ENCODE results near the gene G6PC1.
"Not testable (repeated sequence)": the region's sequence is repeated elsewhere in the genome, so short reads cannot be mapped to it uniquely, and the experiment has no call there.

Gene G6PC1

DNA sequence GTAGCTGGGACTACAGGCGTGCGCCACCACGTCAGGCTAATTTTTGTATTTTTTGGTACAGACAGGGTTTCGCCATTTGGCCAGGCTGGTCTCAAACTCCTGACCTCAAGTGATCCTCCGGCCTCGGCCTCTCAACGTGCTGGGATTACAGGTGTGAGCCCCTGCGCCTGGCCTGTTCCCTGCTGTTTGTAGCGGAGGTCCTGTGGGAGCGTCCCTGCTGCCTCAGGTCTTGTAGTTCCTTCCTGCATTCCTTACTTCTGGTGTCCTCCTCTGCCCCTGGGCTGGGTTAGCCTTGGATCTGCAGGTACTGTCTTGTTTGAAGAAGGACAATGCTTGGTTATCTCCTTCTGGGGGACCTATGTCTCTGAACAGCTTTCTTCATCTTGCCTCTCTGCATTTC is 23.6 kb upstream of the G6PC1 start:
- no CpG with 5 or more reads among the region's 10 CpGs for WGBS (ENCODE audit: insufficient coverage, insufficient read length)
- H3K36me3 ChIP-seq (ENCODE audit: control insufficient read depth, insufficient read depth, low read length), result no peaks in the 10 kb centered on the region
- H3K27me3 ChIP-seq (ENCODE audit: control insufficient read depth, insufficient read depth, low read length), result 0 out of 2 replicates have a peak, but pooled peaks cover 1% of the 10 kb centered on the region
- no peak overlapping the region for H3K4me3 ChIP-seq (ENCODE audit: low read length)
- H3K27ac ChIP-seq (ENCODE audit: low read length), result no peak overlapping the region
- H3K9me3 ChIP-seq (ENCODE audit: control insufficient read depth, insufficient read depth, low read length), result no peaks in the 10 kb centered on the region
- peaks cover 3% of the 10 kb centered on the region; the same call in 1 of the 2 replicates for H3K4me1 ChIP-seq (ENCODE audit: control insufficient read depth, insufficient read depth, low read length)
- no peak for DNase-seq (ENCODE audit: low read depth, low spot score)

DNA sequence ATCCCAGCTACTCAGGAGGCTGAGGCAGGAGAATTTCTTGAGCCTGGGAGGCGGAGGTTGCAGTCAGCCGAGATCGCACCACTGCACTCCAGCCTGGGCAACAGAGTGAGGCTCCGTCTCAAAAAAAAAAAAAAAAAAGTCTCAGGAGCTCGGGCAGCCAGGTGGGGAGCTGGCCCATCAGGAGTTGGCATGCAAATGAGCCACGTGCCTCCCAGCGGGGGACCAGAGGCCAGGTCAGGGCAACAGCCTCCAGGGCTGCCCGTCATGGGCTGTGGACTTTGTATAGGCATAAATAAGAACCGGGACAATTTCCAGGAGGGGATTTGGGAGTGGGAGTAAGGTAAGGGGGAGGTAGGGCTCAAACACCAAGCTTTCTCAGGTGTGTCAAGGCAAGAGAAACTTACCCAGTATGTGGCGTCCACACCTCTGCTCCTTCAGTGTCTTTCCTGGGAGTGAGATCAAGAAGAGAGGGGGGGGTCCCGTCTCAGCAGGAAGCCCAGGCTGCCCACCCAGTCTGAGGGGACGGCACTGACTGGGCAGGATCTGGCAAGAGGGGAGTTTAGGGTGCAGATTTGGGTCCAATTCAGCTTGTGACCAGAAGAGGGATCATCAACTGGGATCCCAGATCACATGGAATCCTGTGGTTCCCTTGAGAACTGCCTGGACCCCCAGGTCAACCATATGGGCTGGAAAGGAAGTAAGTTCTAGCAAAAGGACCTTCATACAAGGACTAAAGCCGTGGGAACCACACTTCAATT is 22.3 kb upstream of the G6PC1 start:
- peaks cover 3% of the 10 kb centered on the region; the same call in 1 of the 2 replicates for H3K4me1 ChIP-seq (ENCODE audit: control insufficient read depth, insufficient read depth, low read length)
- H3K27me3 ChIP-seq (ENCODE audit: control insufficient read depth, insufficient read depth, low read length), result 0 out of 2 replicates have a peak, but pooled peaks cover 1% of the 10 kb centered on the region
- no peaks in the 10 kb centered on the region for H3K36me3 ChIP-seq (ENCODE audit: control insufficient read depth, insufficient read depth, low read length)
- WGBS (ENCODE audit: insufficient coverage, insufficient read length), result no CpG with 5 or more reads among the region's 13 CpGs
- no peak overlapping the region for H3K4me3 ChIP-seq (ENCODE audit: low read length)
- no peaks in the 10 kb centered on the region for H3K9me3 ChIP-seq (ENCODE audit: control insufficient read depth, insufficient read depth, low read length)
- H3K27ac ChIP-seq (ENCODE audit: low read length), result no peak overlapping the region
- no peak for DNase-seq (ENCODE audit: low read depth, low spot score)

DNA sequence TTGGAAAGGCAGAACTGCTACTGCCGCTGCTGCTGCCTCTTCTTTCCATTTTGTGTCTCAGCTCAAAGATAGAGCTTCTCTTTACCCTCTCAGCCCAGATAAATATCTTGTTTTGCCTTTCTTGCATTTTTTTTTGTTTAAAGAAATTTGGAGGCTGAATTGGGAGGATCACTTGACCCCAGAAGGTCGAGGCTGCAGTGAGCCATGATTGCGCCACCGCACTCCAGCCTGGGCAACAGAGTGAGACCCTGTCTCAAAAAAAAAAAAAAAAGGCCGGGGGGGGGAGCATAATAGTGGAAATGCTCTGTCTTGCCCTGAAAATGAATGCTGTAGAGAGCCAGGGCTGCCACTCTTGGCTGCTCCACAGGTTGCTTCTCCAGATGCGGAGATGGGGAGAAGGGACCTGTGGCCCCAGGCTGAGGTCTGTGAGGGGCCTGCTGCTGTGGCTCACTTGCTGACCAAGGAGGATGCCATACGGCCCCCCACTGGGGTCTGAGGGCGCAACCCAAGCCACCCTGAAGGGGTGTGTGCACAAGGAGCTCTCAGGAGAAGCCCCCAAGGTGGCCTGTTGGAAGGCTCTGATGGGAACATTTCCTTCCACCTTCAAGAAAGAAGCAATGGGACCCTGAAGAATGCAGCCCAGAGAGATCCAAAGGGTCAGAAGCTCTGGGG is 21.5 kb upstream of the G6PC1 start:
- no peak overlapping the region for H3K4me3 ChIP-seq (ENCODE audit: low read length)
- H3K36me3 ChIP-seq (ENCODE audit: control insufficient read depth, insufficient read depth, low read length), result no peaks in the 10 kb centered on the region
- 0 out of 2 replicates have a peak, but pooled peaks cover 1% of the 10 kb centered on the region for H3K27me3 ChIP-seq (ENCODE audit: control insufficient read depth, insufficient read depth, low read length)
- WGBS (ENCODE audit: insufficient coverage, insufficient read length), result no CpG with 5 or more reads among the region's 8 CpGs
- peaks cover 3% of the 10 kb centered on the region; the same call in 1 of the 2 replicates for H3K4me1 ChIP-seq (ENCODE audit: control insufficient read depth, insufficient read depth, low read length)
- no peak overlapping the region for H3K27ac ChIP-seq (ENCODE audit: low read length)
- H3K9me3 ChIP-seq (ENCODE audit: control insufficient read depth, insufficient read depth, low read length), result no peaks in the 10 kb centered on the region
- DNase-seq (ENCODE audit: low read depth, low spot score), result no peak

DNA sequence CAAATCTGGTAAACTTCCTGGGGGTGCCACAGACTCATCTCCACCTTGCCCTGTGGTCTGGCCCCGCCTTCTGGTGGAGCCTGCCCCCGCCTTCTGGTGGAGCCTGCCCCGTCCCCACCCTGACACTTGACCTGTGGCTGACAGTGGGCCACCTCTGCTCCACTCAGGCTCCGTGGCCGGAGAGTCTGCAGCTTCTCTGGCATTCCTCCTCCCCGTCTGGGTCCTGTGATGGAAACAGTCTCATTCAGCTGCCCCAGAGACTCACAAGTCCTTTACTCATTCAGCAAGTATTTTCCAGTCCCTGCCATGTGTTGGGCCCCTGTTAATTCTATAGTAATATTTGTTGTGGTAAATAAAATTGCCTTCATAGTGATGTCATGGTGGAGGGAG is 21.0 kb upstream of the G6PC1 start:
- Histone ChIP-seq H3K27ac (ENCODE audit: low read length) (no peak overlapping the region), H3K4me3 (ENCODE audit: low read length) (no peak overlapping the region), H3K36me3 (ENCODE audit: control insufficient read depth, insufficient read depth, low read length) (no peaks in the 10 kb centered on the region), H3K27me3 (ENCODE audit: control insufficient read depth, insufficient read depth, low read length) (0 out of 2 replicates have a peak, but pooled peaks cover 1% of the 10 kb centered on the region), H3K4me1 (ENCODE audit: control insufficient read depth, insufficient read depth, low read length) (peaks cover 3% of the 10 kb centered on the region; the same call in 1 of the 2 replicates), H3K9me3 (ENCODE audit: control insufficient read depth, insufficient read depth, low read length) (no peaks in the 10 kb centered on the region)
- DNase-seq (ENCODE audit: low read depth, low spot score), result no peak
- WGBS (ENCODE audit: insufficient coverage, insufficient read length), result no CpG with 5 or more reads among the region's 6 CpGs

DNA sequence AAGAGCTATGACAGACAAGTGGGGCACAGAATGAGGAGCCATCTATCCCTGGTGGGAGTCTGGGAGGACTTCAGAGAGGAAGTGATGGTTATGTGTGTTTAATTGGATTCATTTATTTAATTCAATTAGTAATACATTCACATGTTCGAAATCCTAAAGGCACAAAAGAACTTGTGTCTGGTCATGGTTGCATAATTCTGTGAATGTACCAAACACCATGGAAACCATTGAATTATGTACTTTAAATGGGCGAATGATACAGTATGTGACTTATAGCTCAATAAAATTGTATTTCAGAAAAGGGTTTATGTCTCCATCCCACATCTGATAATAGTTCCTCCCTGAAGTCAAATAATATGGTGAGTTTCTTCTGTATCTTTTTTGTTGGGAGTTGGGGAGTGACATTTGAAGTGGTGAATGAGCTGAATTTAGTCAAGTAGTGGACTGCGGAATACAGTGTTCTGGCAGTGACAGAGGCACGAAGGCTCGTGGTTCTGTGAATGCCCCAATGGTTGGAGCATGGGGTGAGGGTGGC is 19.8 kb upstream of the G6PC1 start:
- Histone ChIP-seq H3K36me3 (ENCODE audit: control insufficient read depth, insufficient read depth, low read length) (no peaks in the 10 kb centered on the region), H3K4me1 (ENCODE audit: control insufficient read depth, insufficient read depth, low read length) (peaks cover 3% of the 10 kb centered on the region; the same call in 1 of the 2 replicates), H3K9me3 (ENCODE audit: control insufficient read depth, insufficient read depth, low read length) (no peaks in the 10 kb centered on the region), H3K27ac (ENCODE audit: low read length) (no peak overlapping the region), H3K4me3 (ENCODE audit: low read length) (no peak overlapping the region), H3K27me3 (ENCODE audit: control insufficient read depth, insufficient read depth, low read length) (0 out of 2 replicates have a peak, but pooled peaks cover 1% of the 10 kb centered on the region)
- no peak for DNase-seq (ENCODE audit: low read depth, low spot score)
- WGBS (ENCODE audit: insufficient coverage, insufficient read length), result no CpG with 5 or more reads among the region's 5 CpGs

DNA sequence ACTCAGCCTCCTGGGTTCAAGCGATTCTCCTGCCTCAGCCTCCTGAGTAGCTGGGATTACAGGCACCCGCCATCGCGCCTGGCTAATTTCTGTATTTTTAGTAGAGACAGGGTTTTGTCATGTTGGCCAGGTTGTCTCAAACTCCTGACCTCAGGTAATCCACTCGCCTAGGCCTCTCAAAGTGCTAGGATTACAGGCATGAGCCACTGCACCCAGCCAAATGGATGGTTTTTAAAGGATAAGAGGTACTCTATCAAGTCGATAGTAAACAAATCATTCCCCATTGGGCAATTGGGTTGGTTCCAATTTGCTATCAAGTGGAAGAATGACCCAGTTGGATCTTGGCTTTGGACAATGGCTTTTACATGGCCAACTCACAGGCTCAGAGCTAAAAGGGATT is 18.9 kb upstream of the G6PC1 start:
- not testable (repeated sequence) for H3K27ac ChIP-seq (ENCODE audit: low read length); H3K27me3 ChIP-seq (ENCODE audit: control insufficient read depth, insufficient read depth, low read length); H3K36me3 ChIP-seq (ENCODE audit: control insufficient read depth, insufficient read depth, low read length); DNase-seq (ENCODE audit: low read depth, low spot score); H3K4me3 ChIP-seq (ENCODE audit: low read length); H3K9me3 ChIP-seq (ENCODE audit: control insufficient read depth, insufficient read depth, low read length); H3K4me1 ChIP-seq (ENCODE audit: control insufficient read depth, insufficient read depth, low read length)
- WGBS (ENCODE audit: insufficient coverage, insufficient read length), result no CpG with 5 or more reads among the region's 6 CpGs

DNA sequence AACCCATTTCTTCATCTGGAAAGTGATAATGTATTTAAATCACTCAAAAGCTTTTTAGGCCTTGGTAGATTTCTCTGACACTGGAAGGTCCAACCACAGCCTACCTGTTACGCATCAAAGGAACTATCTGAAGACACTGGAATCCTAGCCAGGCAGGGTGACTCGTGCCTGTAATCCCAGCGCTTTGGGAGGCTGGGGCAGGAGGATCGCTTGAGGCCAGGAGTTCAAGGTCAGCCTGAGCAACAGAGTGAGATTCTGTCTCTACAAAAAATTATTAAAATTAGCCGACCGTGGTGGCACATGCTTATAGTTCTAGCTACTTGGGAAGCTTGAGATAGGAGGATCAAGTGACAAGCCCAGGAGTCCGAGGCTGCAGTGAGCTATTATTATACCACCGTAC is 18.4 kb upstream of the G6PC1 start:
- Histone ChIP-seq H3K4me3 (ENCODE audit: low read length) (no peak overlapping the region), H3K4me1 (ENCODE audit: control insufficient read depth, insufficient read depth, low read length) (peaks cover 3% of the 10 kb centered on the region; the same call in 1 of the 2 replicates), H3K27ac (ENCODE audit: low read length) (no peak overlapping the region), H3K27me3 (ENCODE audit: control insufficient read depth, insufficient read depth, low read length) (0 out of 2 replicates have a peak, but pooled peaks cover 1% of the 10 kb centered on the region), H3K9me3 (ENCODE audit: control insufficient read depth, insufficient read depth, low read length) (no peaks in the 10 kb centered on the region), H3K36me3 (ENCODE audit: control insufficient read depth, insufficient read depth, low read length) (no peaks in the 10 kb centered on the region)
- WGBS (ENCODE audit: insufficient coverage, insufficient read length), result no CpG with 5 or more reads among the region's 8 CpGs
- DNase-seq (ENCODE audit: low read depth, low spot score), result no peak

DNA sequence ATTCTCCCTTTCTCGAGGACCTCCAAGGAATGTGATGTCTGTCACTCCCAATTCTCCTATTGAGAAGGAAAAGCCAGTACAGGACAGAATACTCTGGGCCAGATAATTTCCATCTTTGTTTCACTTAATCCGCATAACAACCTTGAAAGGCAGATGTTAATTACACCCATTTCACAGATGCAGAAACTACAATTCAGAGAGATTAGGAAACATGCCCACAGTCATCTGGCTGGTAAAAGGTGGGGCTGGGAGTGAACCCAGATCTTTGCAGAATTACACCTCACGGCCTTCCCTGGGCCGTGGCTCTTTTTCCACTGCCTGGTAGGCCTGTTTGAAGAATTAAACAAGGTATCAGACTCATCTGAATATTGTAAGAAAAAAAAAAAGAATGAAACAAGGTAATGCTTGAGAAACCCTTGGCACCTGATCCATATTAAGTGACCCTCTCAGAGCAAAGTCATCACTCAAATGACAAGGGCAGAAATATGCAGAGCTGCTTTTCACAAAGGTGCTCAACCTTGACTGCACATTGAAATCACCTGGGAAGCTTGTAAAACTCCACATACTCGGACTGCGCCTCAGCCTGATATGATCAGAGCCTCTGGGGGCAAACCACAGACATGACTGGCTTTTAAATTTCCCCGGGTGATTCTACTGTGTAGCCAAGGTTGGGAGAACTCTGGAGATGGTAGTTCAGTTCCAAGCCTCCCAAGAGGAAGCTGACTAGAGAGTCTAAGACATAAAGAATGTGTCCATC is 16.6 kb upstream of the G6PC1 start:
- H3K9me3 ChIP-seq (ENCODE audit: control insufficient read depth, insufficient read depth, low read length), result no peaks in the 10 kb centered on the region
- no CpG with 5 or more reads among the region's 7 CpGs for WGBS (ENCODE audit: insufficient coverage, insufficient read length)
- DNase-seq (ENCODE audit: low read depth, low spot score), result no peak
- H3K36me3 ChIP-seq (ENCODE audit: control insufficient read depth, insufficient read depth, low read length), result no peaks in the 10 kb centered on the region
- H3K4me1 ChIP-seq (ENCODE audit: control insufficient read depth, insufficient read depth, low read length), result no peaks in the 10 kb centered on the region
- no peak overlapping the region for H3K4me3 ChIP-seq (ENCODE audit: low read length)
- no peak overlapping the region for H3K27ac ChIP-seq (ENCODE audit: low read length)
- H3K27me3 ChIP-seq (ENCODE audit: control insufficient read depth, insufficient read depth, low read length), result 0 out of 2 replicates have a peak, but pooled peaks cover 1% of the 10 kb centered on the region

DNA sequence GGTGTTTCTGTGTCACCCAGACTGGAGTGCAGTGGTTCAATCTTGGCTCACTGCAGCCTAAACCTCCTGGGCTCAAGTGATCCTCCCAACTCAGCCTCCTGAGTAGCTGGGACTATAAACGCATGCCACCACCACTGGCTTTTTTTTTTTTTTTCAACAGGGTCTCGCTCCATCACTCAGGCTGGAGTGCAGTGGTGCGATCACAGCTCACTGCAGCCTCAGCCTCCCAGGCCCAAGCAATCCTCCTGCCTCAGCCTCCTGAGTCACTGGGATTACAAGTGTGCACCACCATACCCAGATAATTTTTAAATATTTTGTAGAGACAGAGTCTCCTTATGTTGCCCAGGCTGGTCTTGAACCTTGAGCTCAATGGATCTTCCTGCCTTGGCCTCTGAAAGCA is 14.8 kb upstream of the G6PC1 start:
- H3K4me1 ChIP-seq (ENCODE audit: control insufficient read depth, insufficient read depth, low read length); H3K27ac ChIP-seq (ENCODE audit: low read length); H3K36me3 ChIP-seq (ENCODE audit: control insufficient read depth, insufficient read depth, low read length); H3K9me3 ChIP-seq (ENCODE audit: control insufficient read depth, insufficient read depth, low read length); H3K27me3 ChIP-seq (ENCODE audit: control insufficient read depth, insufficient read depth, low read length); H3K4me3 ChIP-seq (ENCODE audit: low read length); DNase-seq (ENCODE audit: low read depth, low spot score): not testable (repeated sequence)
- WGBS (ENCODE audit: insufficient coverage, insufficient read length), result no CpG with 5 or more reads among the region's 3 CpGs

Data from iPS DF 6.9 (cell line).